ENCODE data around the gene PLAGL1. TPM values are rescaled to one million over a fixed set of nuclear protein-coding genes. Genes with fewer than 3 reads are reported as not detected.
"Not testable (repeated sequence)": the region's sequence is repeated elsewhere in the genome, so short reads cannot be mapped to it uniquely, and the experiment has no call there.

PLAGL1 gene
- total RNA-seq, 2 experiments from 2014 or later: 1.0 to 1.1 TPM

DNA sequence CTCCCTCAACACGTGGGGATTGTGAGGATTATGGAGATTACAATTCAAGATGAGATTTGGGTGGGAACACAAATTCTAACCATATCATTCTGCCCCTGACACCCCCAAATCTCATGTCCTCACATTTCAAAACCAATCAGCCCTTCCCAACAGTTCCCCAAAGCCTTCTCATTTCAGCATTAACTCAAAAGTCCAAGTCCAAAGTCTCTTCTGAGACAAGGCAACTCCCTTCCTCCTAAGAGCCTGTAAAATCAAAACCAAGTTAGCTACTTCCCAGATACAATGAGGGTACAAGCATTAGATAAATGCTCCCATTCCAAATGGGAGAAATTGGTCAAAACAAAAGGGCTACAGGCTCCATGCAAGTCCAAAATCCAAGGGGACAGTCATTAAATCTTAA is 39.6 kb upstream of the PLAGL1 start:
- H3K4me1 Mint-ChIP-seq (ENCODE audit: low read depth): no peaks in the 10 kb centered on the region
- ATAC-seq (ENCODE audit: poor library complexity): no peak
- Histone ChIP-seq H3K4me1 (ENCODE audit: insufficient read depth, low read length) (no peaks in the 10 kb centered on the region), H3K36me3 (ENCODE audit: insufficient read depth, low read length) (no peaks in the 10 kb centered on the region), H3K27me3 (ENCODE audit: control insufficient read depth in 1 of 2, insufficient read depth in 2 of 2, low read length in 2 of 2) (no peaks in the 10 kb centered on the region), H3K27ac (ENCODE audit: low read depth in 1 of 2, low read length in 2 of 2) (no peak overlapping the region), H3K9me3 (ENCODE audit: control insufficient read depth in 1 of 2, insufficient read depth in 1 of 2, low read length in 2 of 2) (peaks cover 0 to 5% of the 10 kb centered on the region in 2 experiments), H3K4me3 (ENCODE audit: low read length) (no peak overlapping the region)
- H3K36me3 Mint-ChIP-seq (ENCODE audit: low read depth): no peaks in the 10 kb centered on the region
- ChIA-PET CTCF (no interaction called here), POLR2A (no interaction called here)
- H3K4me3 Mint-ChIP-seq: no peak overlapping the region
- TF ChIP-seq CTCF (IDR thresholded peaks at IDR 0.05): no peak
- no peaks in the 10 kb centered on the region for H3K27me3 Mint-ChIP-seq
- DNase-seq: no peak
- no peaks in the 10 kb centered on the region for H3K9me3 Mint-ChIP-seq
- H3K27ac Mint-ChIP-seq: no peak overlapping the region
- intact Hi-C loops (cut with DNase I, micrococcal nuclease): no loop called here

DNA sequence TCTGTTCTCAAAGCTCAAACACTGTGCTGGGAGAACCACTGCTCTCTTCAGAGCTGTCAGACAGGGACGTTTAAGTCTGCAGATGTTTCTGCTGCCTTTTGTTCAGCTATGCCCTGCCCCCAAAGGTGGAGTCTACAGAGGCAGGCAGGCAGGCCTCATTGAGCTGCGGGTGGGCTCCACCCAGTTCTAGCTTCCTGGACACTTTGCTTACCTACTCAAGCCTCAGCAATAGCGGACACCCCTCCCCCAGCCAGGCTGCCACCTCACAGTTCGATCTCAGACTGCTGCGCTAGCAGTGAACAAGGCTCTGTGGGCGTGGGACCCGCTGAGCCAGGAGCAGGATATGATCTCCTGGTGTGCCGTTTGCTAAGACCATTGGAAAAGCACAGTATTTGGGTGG is 38.6 kb upstream of the PLAGL1 start:
- peak in 4 of 14 experiments; percentile 14 to 44 (median 26) for DNase-seq
- H3K9me3 Mint-ChIP-seq; H3K27me3 ChIP-seq (ENCODE audit: control insufficient read depth in 1 of 2, insufficient read depth in 2 of 2, low read length in 2 of 2); H3K27ac ChIP-seq (ENCODE audit: low read depth in 1 of 2, low read length in 2 of 2); H3K27me3 Mint-ChIP-seq; H3K36me3 ChIP-seq (ENCODE audit: insufficient read depth, low read length); H3K9me3 ChIP-seq (ENCODE audit: control insufficient read depth in 1 of 2, insufficient read depth in 1 of 2, low read length in 2 of 2); H3K27ac Mint-ChIP-seq; ATAC-seq (ENCODE audit: poor library complexity); CTCF ChIA-PET; POLR2A ChIA-PET; H3K36me3 Mint-ChIP-seq (ENCODE audit: low read depth); H3K4me3 ChIP-seq (ENCODE audit: low read length); H3K4me3 Mint-ChIP-seq; intact Hi-C loops (cut with DNase I, micrococcal nuclease); H3K4me1 Mint-ChIP-seq (ENCODE audit: low read depth); H3K4me1 ChIP-seq (ENCODE audit: insufficient read depth, low read length): not testable (repeated sequence)

GRCh38 chr6:144044989-144045388 is 36.9 kb upstream of the PLAGL1 start:
- H3K9me3 Mint-ChIP-seq; H3K9me3 ChIP-seq (ENCODE audit: control insufficient read depth in 1 of 2, insufficient read depth in 1 of 2, low read length in 2 of 2); H3K27ac ChIP-seq (ENCODE audit: low read depth in 1 of 2, low read length in 2 of 2); H3K36me3 Mint-ChIP-seq (ENCODE audit: low read depth); H3K36me3 ChIP-seq (ENCODE audit: insufficient read depth, low read length); H3K4me3 Mint-ChIP-seq; H3K27me3 ChIP-seq (ENCODE audit: control insufficient read depth in 1 of 2, insufficient read depth in 2 of 2, low read length in 2 of 2); H3K27ac Mint-ChIP-seq; H3K4me1 ChIP-seq (ENCODE audit: insufficient read depth, low read length); H3K4me3 ChIP-seq (ENCODE audit: low read length); DNase-seq; intact Hi-C loops (cut with DNase I, micrococcal nuclease); H3K27me3 Mint-ChIP-seq; POLR2A ChIA-PET; ATAC-seq (ENCODE audit: poor library complexity); H3K4me1 Mint-ChIP-seq (ENCODE audit: low read depth): not testable (repeated sequence)
- CTCF ChIA-PET: interaction anchor here (0.6 kb wide), 1 partner anchor 92 kb away, joined by 3 read pairs; no protein-coding TSS in a partner anchor

DNA sequence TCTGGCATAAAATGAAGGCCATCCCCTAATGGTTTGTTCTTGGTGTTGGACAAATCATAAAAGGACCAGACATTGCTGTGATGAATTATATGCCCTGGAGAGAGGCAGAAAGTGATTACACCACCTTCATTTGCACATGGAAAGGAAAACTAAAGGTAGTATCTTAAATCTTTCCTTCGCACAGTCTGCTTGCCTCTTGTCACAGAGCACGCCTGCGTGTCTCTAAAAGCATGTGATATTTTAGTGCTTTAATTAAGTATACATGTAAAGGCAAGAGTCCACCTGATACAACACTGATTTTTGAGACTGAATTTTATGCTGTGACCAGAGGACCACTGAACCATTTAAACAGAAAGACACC is 28.8 kb upstream of the PLAGL1 start:
- H3K4me1 Mint-ChIP-seq (ENCODE audit: low read depth): peaks cover 13% of the 10 kb centered on the region
- Histone ChIP-seq H3K4me3 (ENCODE audit: low read length) (peak overlapping the region; percentile 21), H3K36me3 (ENCODE audit: insufficient read depth, low read length) (no peaks in the 10 kb centered on the region), H3K27ac (ENCODE audit: low read depth in 1 of 2, low read length in 2 of 2) (no peak overlapping the region), H3K9me3 (ENCODE audit: control insufficient read depth in 1 of 2, insufficient read depth in 1 of 2, low read length in 2 of 2) (peaks cover 0 to 4% of the 10 kb centered on the region in 2 experiments), H3K27me3 (ENCODE audit: control insufficient read depth in 1 of 2, insufficient read depth in 2 of 2, low read length in 2 of 2) (no peaks in the 10 kb centered on the region), H3K4me1 (ENCODE audit: insufficient read depth, low read length) (peaks cover 9% of the 10 kb centered on the region)
- no peak for TF ChIP-seq CTCF (IDR thresholded peaks at IDR 0.05)
- DNase-seq (no peak), ATAC-seq (ENCODE audit: poor library complexity) (no peak)
- no peak overlapping the region for H3K4me3 Mint-ChIP-seq
- no peak overlapping the region for H3K27ac Mint-ChIP-seq
- H3K9me3 Mint-ChIP-seq: peaks cover 3% of the 10 kb centered on the region
- intact Hi-C loops (cut with DNase I, micrococcal nuclease): no loop called here
- no peaks in the 10 kb centered on the region for H3K36me3 Mint-ChIP-seq (ENCODE audit: low read depth)
- ChIA-PET POLR2A (interaction anchor here (1.9 kb wide), 1 partner anchor 27 kb away, joined by 4 read pairs; no protein-coding TSS in a partner anchor), CTCF (no interaction called here)
- no peaks in the 10 kb centered on the region for H3K27me3 Mint-ChIP-seq

All from CD4-positive, alpha-beta T cell (primary cell).